ENCODE results near the gene DSCAM. TPM values are rescaled to one million over a fixed set of nuclear protein-coding genes. Genes with fewer than 3 reads are reported as not detected.

DSCAM gene
- total RNA-seq, 1 donor from 2014 or later, result not detected

DNA sequence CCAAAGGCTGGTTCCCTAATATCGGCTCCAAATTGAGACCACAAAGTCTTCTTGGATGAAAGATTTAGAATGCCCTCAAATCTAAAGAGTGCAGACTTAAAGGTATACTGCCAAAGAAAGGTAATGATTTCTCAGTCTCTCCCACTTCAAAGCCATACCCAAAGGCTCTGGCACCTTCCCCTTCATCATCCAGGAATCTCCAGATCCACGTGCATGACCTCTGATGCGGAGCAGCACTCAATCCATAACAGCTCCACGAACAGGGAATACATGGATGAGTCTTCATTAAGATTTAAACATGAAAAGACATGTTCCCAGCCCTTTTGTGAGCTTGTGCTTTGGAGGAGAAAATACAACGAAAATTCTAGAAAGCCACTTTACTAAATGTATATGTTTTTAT is 453.9 kb downstream of the DSCAM start:
- no peak for DNase-seq (ENCODE audit: low read depth in 2 of 2)

DNA sequence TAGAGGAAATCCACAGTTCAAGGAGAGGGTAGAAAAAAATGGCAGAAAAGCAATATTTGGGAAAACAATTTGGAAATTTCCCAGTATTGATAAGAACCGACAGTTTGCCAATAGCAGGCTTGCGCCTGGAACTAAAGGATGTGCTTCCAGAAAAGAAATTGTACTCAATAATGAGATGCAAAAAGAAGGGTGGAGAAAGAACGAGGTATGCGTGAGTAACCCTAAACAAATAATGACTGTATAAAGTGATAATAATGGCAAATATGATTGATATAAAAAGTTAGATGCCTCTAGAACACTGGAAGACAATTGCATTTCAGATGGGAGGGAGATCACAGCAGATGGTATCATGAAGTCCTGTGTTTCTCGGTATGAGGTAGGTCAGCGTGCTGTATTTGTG is 458.9 kb downstream of the DSCAM start:
- DNase-seq (ENCODE audit: low read depth in 2 of 2), result no peak

GRCh38 chr21:40386981-40387747 is 459.8 kb downstream of the DSCAM start:
- no peak for DNase-seq (ENCODE audit: low read depth in 2 of 2)

DNA sequence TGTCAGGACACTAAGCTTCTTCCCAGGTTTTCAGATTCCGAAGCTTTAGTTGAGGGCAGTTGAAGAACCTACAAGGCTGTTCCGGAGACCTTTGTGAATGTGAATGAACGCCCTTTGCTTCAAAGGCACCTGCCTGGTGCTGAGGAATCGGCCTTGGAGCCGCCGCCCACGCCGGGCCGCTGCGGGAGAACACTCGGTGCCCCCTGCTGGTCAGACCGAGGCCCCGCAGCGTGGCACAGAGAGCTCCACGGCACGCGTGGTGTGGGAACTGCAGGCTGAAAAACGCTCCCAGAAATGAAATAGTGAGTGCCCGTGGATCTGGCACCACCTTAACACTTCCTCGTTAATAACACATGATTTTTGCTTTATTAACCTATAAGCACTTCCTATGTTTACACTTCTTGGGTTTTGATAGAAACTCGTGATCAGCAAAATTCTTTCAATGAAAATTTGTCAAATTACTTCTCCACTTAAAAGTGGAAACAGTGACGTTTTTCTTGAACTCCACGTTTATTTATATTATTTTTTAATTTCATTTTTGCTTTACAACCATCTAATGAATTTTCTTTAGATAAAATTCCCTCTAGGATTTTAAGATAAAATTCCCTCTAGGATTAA is 460.6 kb downstream of the DSCAM start:
- no peak for DNase-seq (ENCODE audit: low read depth in 2 of 2)

DNA sequence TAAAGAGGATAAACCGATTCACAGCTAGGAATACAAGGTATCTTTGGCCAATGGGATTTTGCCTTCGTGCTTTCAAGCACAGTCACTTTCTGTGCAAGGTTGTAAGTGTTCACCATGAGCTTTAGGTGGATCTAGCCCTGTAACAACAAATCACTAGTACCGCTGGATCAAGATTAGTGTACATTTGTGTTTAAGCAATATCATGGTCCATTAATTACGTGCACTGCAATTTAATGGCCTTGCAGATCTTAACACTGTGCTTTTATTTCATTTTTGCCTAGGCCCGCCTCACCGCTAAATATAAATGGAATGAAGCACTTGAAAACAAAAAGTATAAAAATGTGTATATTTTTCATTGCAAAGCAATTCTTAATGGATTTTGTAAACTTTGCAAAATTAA is 461.1 kb downstream of the DSCAM start:
- no peak for DNase-seq (ENCODE audit: low read depth in 2 of 2)

- no peak for DNase-seq (ENCODE audit: low read depth in 2 of 2)
Measured at GRCh38 chr21:40383951-40384350, 463.0 kb downstream of the DSCAM start.

GRCh38 chr21:40381111-40381510 is 465.8 kb downstream of the DSCAM start:
- DNase-seq (ENCODE audit: low read depth in 2 of 2), result no peak

- DNase-seq (ENCODE audit: low read depth in 2 of 2), result no peak
Measured at GRCh38 chr21:40379881-40380810, 466.8 kb downstream of the DSCAM start.

- DNase-seq (ENCODE audit: low read depth in 2 of 2), result no peak
Measured at GRCh38 chr21:40377135-40377534, 469.8 kb downstream of the DSCAM start.

DNA sequence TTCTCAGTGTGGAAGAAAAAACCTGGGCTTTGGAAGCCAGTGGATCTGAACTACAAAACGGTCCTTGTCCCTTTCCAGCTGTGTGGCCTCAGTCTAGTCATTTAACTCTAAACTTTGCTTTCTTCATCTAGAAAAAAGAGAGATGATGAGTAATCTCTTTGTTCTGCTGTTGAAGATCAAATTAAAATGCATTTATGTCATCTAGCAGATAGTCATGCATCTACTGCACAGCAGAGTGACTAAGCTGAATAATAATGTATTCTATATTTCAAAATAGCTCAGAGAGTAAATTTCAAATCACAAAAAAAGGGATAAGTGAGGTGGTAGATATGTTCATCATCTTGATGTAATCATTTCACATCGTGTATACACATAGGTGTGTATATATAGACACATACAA is 473.2 kb downstream of the DSCAM start:
- DNase-seq (ENCODE audit: low read depth in 2 of 2), result no peak

- no peak for DNase-seq (ENCODE audit: low read depth in 2 of 2)
Measured at GRCh38 chr21:40372506-40372905, 474.5 kb downstream of the DSCAM start.

DNA sequence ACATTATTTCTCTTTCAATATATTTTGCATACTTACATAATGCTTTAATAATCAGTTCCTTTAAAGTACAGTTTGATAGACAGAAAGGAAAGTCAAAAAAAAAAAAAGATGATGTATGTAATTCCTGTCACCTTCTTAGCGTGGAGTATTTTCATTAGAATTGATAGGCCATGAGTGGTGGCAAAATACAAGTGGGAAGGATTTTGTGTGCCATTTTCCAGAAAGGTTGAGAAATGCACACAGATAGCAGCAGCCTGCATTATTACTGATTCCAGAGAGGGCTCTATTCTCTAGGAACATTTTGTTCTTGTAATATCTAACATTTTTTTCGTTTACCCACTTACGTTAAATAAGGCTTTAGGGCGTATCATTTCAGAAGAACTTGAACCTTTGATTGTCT is 475.6 kb downstream of the DSCAM start:
- DNase-seq (ENCODE audit: low read depth in 2 of 2), result no peak

- DNase-seq (ENCODE audit: low read depth in 2 of 2), result no peak
Measured at GRCh38 chr21:40356644-40357043, 490.3 kb downstream of the DSCAM start.

- no peak for DNase-seq (ENCODE audit: low read depth in 2 of 2)
Measured at GRCh38 chr21:40355076-40355475, 491.9 kb downstream of the DSCAM start.

DNA sequence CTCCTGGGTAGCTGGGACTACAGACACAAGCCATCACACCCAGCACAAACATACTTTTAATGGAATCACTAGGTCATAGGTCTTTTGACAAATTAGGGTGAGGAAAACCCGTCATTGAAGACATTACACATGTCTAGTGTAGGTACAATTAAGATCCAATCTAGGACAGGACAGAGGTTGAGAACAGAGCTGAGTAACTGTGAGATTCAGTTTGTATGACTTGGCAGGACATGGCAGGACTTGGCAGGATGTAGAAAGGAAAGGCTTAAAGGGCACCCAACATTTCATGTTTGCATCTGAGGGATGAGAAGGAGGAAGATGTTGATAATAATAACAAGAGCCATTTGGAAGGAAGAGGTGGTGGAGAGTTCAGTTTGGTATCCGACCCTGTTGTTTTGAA is 496.0 kb downstream of the DSCAM start:
- no peak for DNase-seq (ENCODE audit: low read depth in 2 of 2)

DNA sequence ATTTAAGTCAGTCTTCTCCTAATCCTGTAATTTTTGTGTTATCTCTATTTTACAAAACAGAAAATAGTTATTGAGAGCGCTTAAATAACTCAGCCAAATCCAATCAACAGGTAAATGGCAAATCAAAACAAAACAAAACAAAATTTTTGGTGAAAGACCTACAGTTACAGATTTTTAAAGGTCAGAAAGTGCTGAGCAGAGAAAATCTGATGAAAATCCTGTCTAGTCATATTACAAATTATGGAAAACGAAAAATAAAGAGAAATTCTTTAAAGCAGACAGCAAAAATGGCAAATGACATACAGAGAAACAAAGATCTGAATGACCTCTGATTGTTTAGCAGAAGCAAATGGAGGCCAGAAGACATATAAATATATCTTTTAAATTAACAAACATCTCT is 497.4 kb downstream of the DSCAM start:
- DNase-seq (ENCODE audit: low read depth in 2 of 2), result no peak

- no peak for DNase-seq (ENCODE audit: low read depth in 2 of 2)
Measured at GRCh38 chr21:40345711-40346321, 501.1 kb downstream of the DSCAM start.

DNA sequence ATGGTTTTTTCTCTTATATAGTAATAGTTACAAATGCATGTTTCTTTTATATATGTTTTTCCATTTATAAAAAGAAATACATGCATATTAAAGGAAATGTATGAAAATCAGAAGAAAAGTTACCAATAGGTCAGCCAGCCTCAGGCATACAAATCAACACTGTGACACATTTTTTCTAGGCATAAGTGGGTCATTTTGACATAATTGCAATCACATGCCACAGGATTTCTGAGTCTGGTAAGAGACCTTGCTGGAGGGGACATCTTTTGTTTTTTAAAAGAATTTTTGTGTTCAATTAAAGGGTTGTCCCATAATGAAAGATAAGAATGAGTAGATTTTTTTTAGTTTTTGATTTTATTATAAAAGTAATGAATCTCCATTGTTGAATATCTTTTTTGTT is 506.6 kb downstream of the DSCAM start:
- no peak for DNase-seq (ENCODE audit: low read depth in 2 of 2)

GRCh38 chr21:40339050-40339449 is 507.9 kb downstream of the DSCAM start:
- no peak for DNase-seq (ENCODE audit: low read depth in 2 of 2)

DNA sequence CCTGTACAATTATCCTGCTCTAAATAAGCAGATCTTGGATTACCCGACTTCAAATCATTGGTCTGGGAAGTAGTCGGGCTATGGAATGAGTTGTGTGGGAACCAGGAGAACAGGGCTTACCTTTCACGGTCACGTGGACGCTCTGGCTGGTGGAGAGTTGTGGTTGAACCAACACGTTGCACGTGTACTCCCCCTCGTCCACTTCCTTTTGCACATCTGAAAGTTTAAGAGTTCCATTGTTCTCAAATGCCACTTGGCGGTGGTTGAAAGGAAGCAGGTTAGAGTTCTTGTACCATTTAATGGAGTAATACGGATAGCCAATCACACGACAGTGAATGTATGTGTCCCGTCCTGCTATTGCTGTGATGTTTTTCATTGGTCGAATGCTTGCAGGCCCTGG is 509.0 kb downstream of the DSCAM start:
- DNase-seq (ENCODE audit: low read depth in 2 of 2), result no peak

GRCh38 chr21:40335704-40336103 is 511.3 kb downstream of the DSCAM start:
- no peak for DNase-seq (ENCODE audit: low read depth in 2 of 2)

GRCh38 chr21:40334159-40334558 is 512.8 kb downstream of the DSCAM start:
- no peak for DNase-seq (ENCODE audit: low read depth in 2 of 2)
